Type B pancreatic cell (in vitro differentiated cells): ENCODE results near the gene RFX3. TPM values are rescaled to one million over a fixed set of nuclear protein-coding genes. Genes with fewer than 3 reads are reported as not detected.

ENCODE experiments used
- DNase-seq: peaks from one replicate; pipeline ENCODE4 v3.0.0; 2021; ENCODE audit warnings: mixed read lengths; ENCODE audit not compliant: unreplicated experiment; ENCODE audit errors: extremely low spot score
- H3K27ac Mint-ChIP-seq: 2 replicates; pipeline ENCODE4 v1.8.0; 2021; ENCODE audit warnings: mild to moderate bottlenecking, mixed read lengths
- H3K27me3 Mint-ChIP-seq: 2 replicates; pipeline ENCODE4 v1.8.0; 2021; ENCODE audit warnings: mixed read lengths
- H3K36me3 Mint-ChIP-seq: 2 replicates; pipeline ENCODE4 v1.8.0; 2021; ENCODE audit warnings: mixed read lengths
- H3K4me1 Mint-ChIP-seq: one replicate; pipeline ENCODE4 v1.8.0; 2021; ENCODE audit warnings: mixed read lengths; ENCODE audit not compliant: unreplicated experiment
- H3K4me3 Mint-ChIP-seq: 2 replicates; pipeline ENCODE4 v1.8.0; 2021; ENCODE audit warnings: mild to moderate bottlenecking, mixed read lengths
- H3K9me3 Mint-ChIP-seq: 2 replicates; pipeline ENCODE4 v1.8.0; 2021; ENCODE audit warnings: mixed read lengths
- CTCF ChIP-seq: fragments of 200-600 bp; sonication (generic); conservative IDR thresholded peaks from 2 replicates; pipeline ENCODE4 v1.5.0; 2021; ENCODE audit warnings: antibody characterized with exemption, mild to moderate bottlenecking
- total RNA-seq: library from RNA; stranded (reverse); gene quantifications from 2 replicates; pipeline ENCODE4 v1.2.1, GENCODE V29; 2021; ENCODE audit warnings: low replicate concordance

Gene RFX3
- total RNA-seq, 1 donor from 2014 or later: 42.5 TPM

- H3K27ac Mint-ChIP-seq: peak overlapping the region; percentile 22
- peaks cover 5% of the 10 kb centered on the region for H3K9me3 Mint-ChIP-seq
- peaks cover 35% of the 10 kb centered on the region for H3K36me3 Mint-ChIP-seq
- no peak for TF ChIP-seq CTCF
- H3K4me1 Mint-ChIP-seq: peaks cover 7% of the 10 kb centered on the region
- no peaks in the 10 kb centered on the region for H3K27me3 Mint-ChIP-seq
- no peak for DNase-seq
- peak overlapping the region; percentile 58 for H3K4me3 Mint-ChIP-seq
Observed at GRCh38 chr9:3477236-3477834, 48.5 kb downstream of the RFX3 start.

- no peak for TF ChIP-seq CTCF
- Mint-ChIP-seq H3K9me3 (peaks cover 5% of the 10 kb centered on the region), H3K27me3 (no peaks in the 10 kb centered on the region), H3K4me3 (no peak overlapping the region), H3K36me3 (peaks cover 35% of the 10 kb centered on the region), H3K4me1 (peaks cover 7% of the 10 kb centered on the region), H3K27ac (peak overlapping the region; percentile 25)
- DNase-seq: no peak
Observed at GRCh38 chr9:3475300-3476020, 50.3 kb downstream of the RFX3 start.

GRCh38 chr9:3474821-3475220 is 51.0 kb downstream of the RFX3 start:
- H3K9me3 Mint-ChIP-seq: peaks cover 5% of the 10 kb centered on the region
- H3K4me3 Mint-ChIP-seq: no peak overlapping the region
- H3K27me3 Mint-ChIP-seq: no peaks in the 10 kb centered on the region
- H3K4me1 Mint-ChIP-seq: peaks cover 10% of the 10 kb centered on the region
- DNase-seq: no peak
- TF ChIP-seq CTCF: no peak
- peaks cover 33% of the 10 kb centered on the region for H3K36me3 Mint-ChIP-seq
- H3K27ac Mint-ChIP-seq: peak overlapping the region; percentile 25

- Mint-ChIP-seq H3K4me1 (peaks cover 13% of the 10 kb centered on the region), H3K27ac (no peak overlapping the region), H3K4me3 (no peak overlapping the region)
Observed at GRCh38 chr9:3473405-3473804, 52.4 kb downstream of the RFX3 start.

GRCh38 chr9:3471883-3472282 is 53.9 kb downstream of the RFX3 start:
- Mint-ChIP-seq H3K4me3 (no peak overlapping the region), H3K27ac (no peak overlapping the region), H3K4me1 (peaks cover 23% of the 10 kb centered on the region), H3K27me3 (no peaks in the 10 kb centered on the region), H3K9me3 (no peaks in the 10 kb centered on the region), H3K36me3 (peaks cover 12% of the 10 kb centered on the region)
- DNase-seq: no peak
- TF ChIP-seq CTCF: no peak

More at GRCh38 chr9:3473405-3473804, 52.4 kb downstream of the RFX3 start:
- Mint-ChIP-seq H3K27me3 (no peaks in the 10 kb centered on the region), H3K36me3 (peaks cover 23% of the 10 kb centered on the region), H3K9me3 (peaks cover 3% of the 10 kb centered on the region)
- no peak for DNase-seq
- TF ChIP-seq CTCF: no peak
